ENCODE results near the gene PRKG1.

DNA sequence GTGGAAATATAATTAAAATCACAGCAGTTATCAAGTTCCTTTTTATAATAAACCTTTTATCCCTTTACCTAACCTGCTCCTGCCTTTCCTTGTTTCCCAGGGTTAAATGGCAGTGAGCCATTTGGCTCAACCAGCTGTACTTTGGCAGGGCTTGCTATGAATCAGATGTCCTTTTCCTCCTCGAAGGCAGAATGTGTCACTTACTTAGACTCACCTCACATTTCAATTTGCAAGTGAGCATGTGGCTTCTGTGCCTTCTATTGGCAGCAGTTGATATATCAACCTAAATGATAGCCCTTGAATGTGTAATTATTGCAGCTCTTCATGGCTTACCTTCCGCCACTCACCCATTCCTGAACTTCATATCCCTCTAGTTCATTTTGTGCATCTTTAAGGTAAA lies 323.4 kb downstream of the PRKG1 start:
- TF ChIP-seq CTCF (IDR thresholded peaks at IDR 0.05) (no peak), ZFX (IDR thresholded peaks at IDR 0.05; ENCODE audit: borderline replicate concordance) (no peak)
